SJSA1 (cell line): Measurements from ENCODE around the gene C7. TPM values are rescaled to one million over a fixed set of nuclear protein-coding genes. Genes with fewer than 3 reads are reported as not detected.
"Not testable (repeated sequence)": the region's sequence is repeated elsewhere in the genome, so short reads cannot be mapped to it uniquely, and the experiment has no call there.

ENCODE experiments used
- DNase-seq, 2 experiments: peaks; one replicate each; pipeline ENCODE4 v3.0.0-alpha.2; 2015 to 2020; ENCODE audit warnings: low spot score in 2 of 2, low read depth in 1 of 2
- H3K27ac ChIP-seq: fragments of 250-450 bp; sonication (Bioruptor Pico); 2 replicates; pipeline ENCODE4 v1.5.1; 2020; ENCODE audit warnings: mild to moderate bottlenecking, moderate library complexity
- H3K27me3 ChIP-seq: fragments of 250-450 bp; sonication (Bioruptor Pico); replicated peaks from 2 replicates; pipeline ENCODE4 v1.5.1; 2020; ENCODE audit warnings: mild to moderate bottlenecking, moderate library complexity
- H3K36me3 ChIP-seq: fragments of 250-450 bp; sonication (Bioruptor Pico); 2 replicates; pipeline ENCODE4 v1.5.1; 2020; ENCODE audit warnings: mild to moderate bottlenecking
- H3K4me1 ChIP-seq: fragments of 250-450 bp; sonication (Bioruptor Pico); replicated peaks from 2 replicates; pipeline ENCODE4 v1.6.1; 2021; ENCODE audit warnings: mild to moderate bottlenecking
- H3K4me3 ChIP-seq: fragments of 250-450 bp; sonication (Bioruptor Pico); 2 replicates; pipeline ENCODE4 v1.5.1; 2020; ENCODE audit warnings: mild to moderate bottlenecking
- H3K9me3 ChIP-seq: fragments of 250-450 bp; sonication (Bioruptor Pico); replicated peaks from 2 replicates; pipeline ENCODE4 v1.5.1; 2020; ENCODE audit warnings: mild to moderate bottlenecking
- total RNA-seq: library from RNA; depleted of rRNA; stranded (reverse); fragments of >200 nt; shearing (Covaris generic); gene quantifications from 2 replicates; pipeline ENCODE4 v1.2.3, GENCODE V29; 2014; rRNA removed

C7 gene
- total RNA-seq, 1 experiment from 2014 or later = not detected

DNA sequence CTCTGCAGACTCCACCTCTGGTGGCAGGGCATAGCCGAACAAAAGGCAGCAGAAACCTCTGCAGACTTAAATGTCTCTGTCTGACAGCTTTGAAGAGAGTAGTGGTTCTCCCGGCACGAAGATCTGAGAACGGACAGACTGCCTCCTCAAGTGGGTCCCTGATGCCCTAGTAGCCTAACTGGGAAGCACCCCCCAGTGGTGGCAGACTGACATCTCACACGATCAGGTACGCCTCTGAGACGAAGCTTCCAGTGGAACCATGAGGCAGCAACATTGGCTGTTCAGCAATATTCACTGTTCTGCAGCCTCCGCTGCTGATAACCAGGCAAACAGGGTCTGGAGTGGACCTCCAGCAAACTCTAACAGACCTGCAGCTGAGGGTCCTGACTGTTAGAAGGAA lies 113.3 kb downstream of the C7 start:
- H3K36me3 ChIP-seq, H3K27ac ChIP-seq, H3K27me3 ChIP-seq, H3K4me1 ChIP-seq, DNase-seq, H3K4me3 ChIP-seq, H3K9me3 ChIP-seq: not testable (repeated sequence)

Other genes starting within 250 kb of the C7 start
- gene PTGER4, start 229.6 kb upstream of the C7 start, total RNA-seq = 22.5 and 27.6 TPM in 2 replicates
- gene TTC33, start 153.5 kb upstream of the C7 start, total RNA-seq = 19.1 and 19.4 TPM in 2 replicates
- 106 and 113 TPM in 2 replicates for gene PRKAA1, start 111.1 kb upstream of the C7 start, total RNA-seq
- 145 and 281 TPM in 2 replicates for gene RPL37, start 74.3 kb upstream of the C7 start, total RNA-seq
- 4.3 and 6.6 TPM in 2 replicates for gene CARD6, start 68.1 kb upstream of the C7 start, total RNA-seq
- not detected in 2 replicates for gene MROH2B, start 161.8 kb downstream of the C7 start, total RNA-seq